GM19395 (cell line): ENCODE measurements around the gene TAS1R3.
A peak's percentile ranks its signal among the peaks of the same experiment; 100 is the strongest.

Experiments used
- ATAC-seq: cut with Tn5 transposase; IDR thresholded peaks from one replicate; pipeline ENCODE4 v1.9.1; 2021; ENCODE audit warnings: mild to moderate bottlenecking, moderate library complexity; ENCODE audit not compliant: unreplicated experiment

Gene TAS1R3

GRCh38 chr1:1349256-1350012 is 18.4 kb downstream of the TAS1R3 start, which contains the start of gene DVL1:
Gene DVL1 (minus strand): TSS chr1:1349418. CDS start chr1:1349065, 353 bp downstream.
- ATAC-seq = peak; percentile 46

- ATAC-seq = no peak
Measured at GRCh38 chr1:1351511-1352427, 20.7 kb downstream of the TAS1R3 start.

GRCh38 chr1:1352786-1353388 is 21.8 kb downstream of the TAS1R3 start:
- no peak for ATAC-seq

GRCh38 chr1:1353389-1354151 is 22.5 kb downstream of the TAS1R3 start:
- ATAC-seq = no peak

- ATAC-seq = no peak
Measured at GRCh38 chr1:1354271-1355247, 23.5 kb downstream of the TAS1R3 start.

- ATAC-seq = no peak
Measured at GRCh38 chr1:1355416-1355815, 24.3 kb downstream of the TAS1R3 start.

- ATAC-seq = no peak
Measured at GRCh38 chr1:1356166-1356795, 25.2 kb downstream of the TAS1R3 start.

- no peak for ATAC-seq
Measured at GRCh38 chr1:1356796-1357401, 25.8 kb downstream of the TAS1R3 start.

GRCh38 chr1:1357871-1358432 is 26.9 kb downstream of the TAS1R3 start:
- no peak for ATAC-seq

GRCh38 chr1:1358433-1359271 is 27.6 kb downstream of the TAS1R3 start, which contains the start of gene MXRA8:
Gene MXRA8 (minus strand): TSS chr1:1358555. CDS start chr1:1358504, 51 bp downstream.
- no peak for ATAC-seq

- ATAC-seq = no peak
Measured at GRCh38 chr1:1359308-1359663, 28.2 kb downstream of the TAS1R3 start.

GRCh38 chr1:1359664-1360468 is 28.8 kb downstream of the TAS1R3 start:
- ATAC-seq = no peak

- ATAC-seq = no peak
Measured at GRCh38 chr1:1360506-1361169, 29.6 kb downstream of the TAS1R3 start.

GRCh38 chr1:1361233-1361981 is 30.3 kb downstream of the TAS1R3 start:
- ATAC-seq = no peak

- ATAC-seq = no peak
Measured at GRCh38 chr1:1361982-1362423, 30.9 kb downstream of the TAS1R3 start.
